GM19025 (cell line): Measurements from ENCODE around the gene SNAP91.
"Not testable (repeated sequence)": the region's sequence is repeated elsewhere in the genome, so short reads cannot be mapped to it uniquely, and the experiment has no call there.

Source experiments
- ATAC-seq: cut with Tn5 transposase; IDR thresholded peaks from one replicate; pipeline ENCODE4 v1.9.1; 2021; ENCODE audit warnings: mild to moderate bottlenecking, low read depth, moderate library complexity; ENCODE audit not compliant: unreplicated experiment

SNAP91 gene, protein sequence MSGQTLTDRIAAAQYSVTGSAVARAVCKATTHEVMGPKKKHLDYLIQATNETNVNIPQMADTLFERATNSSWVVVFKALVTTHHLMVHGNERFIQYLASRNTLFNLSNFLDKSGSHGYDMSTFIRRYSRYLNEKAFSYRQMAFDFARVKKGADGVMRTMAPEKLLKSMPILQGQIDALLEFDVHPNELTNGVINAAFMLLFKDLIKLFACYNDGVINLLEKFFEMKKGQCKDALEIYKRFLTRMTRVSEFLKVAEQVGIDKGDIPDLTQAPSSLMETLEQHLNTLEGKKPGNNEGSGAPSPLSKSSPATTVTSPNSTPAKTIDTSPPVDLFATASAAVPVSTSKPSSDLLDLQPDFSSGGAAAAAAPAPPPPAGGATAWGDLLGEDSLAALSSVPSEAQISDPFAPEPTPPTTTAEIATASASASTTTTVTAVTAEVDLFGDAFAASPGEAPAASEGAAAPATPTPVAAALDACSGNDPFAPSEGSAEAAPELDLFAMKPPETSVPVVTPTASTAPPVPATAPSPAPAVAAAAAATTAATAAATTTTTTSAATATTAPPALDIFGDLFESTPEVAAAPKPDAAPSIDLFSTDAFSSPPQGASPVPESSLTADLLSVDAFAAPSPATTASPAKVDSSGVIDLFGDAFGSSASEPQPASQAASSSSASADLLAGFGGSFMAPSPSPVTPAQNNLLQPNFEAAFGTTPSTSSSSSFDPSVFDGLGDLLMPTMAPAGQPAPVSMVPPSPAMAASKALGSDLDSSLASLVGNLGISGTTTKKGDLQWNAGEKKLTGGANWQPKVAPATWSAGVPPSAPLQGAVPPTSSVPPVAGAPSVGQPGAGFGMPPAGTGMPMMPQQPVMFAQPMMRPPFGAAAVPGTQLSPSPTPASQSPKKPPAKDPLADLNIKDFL

GRCh38 chr6:83708970-83709747 lies at the start of gene SNAP91:
Gene SNAP91 (minus strand): TSS chr6:83709101. CDS start chr6:83707927, 1,174 bp downstream.
- ATAC-seq, result no peak

- no peak for ATAC-seq
Observed at GRCh38 chr6:83758533-83758932, 49.6 kb upstream of the SNAP91 start.

- no peak for ATAC-seq
Observed at GRCh38 chr6:83757021-83757420, 48.1 kb upstream of the SNAP91 start.

DNA sequence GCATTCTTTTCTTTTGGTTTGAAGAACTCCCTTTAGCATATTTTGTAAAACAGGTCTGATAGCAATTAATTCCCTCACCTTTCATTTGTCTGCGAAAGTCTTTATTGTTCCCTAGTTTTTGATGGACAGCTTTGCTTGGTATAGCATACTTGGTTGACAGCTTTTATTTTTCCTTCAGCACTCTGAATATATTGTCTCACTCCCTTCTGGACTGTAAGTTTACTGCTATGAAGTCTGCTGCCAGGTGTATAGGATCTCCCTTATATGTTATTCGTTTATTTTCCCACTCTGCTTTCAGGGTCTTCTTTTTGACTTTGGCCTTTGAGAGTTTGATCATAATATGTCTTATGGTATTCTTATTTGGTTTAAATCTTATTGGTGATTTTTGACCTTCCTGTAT lies 47.7 kb upstream of the SNAP91 start:
- no peak for ATAC-seq

- not testable (repeated sequence) for ATAC-seq
Observed at GRCh38 chr6:83752375-83752774, 43.5 kb upstream of the SNAP91 start.

DNA sequence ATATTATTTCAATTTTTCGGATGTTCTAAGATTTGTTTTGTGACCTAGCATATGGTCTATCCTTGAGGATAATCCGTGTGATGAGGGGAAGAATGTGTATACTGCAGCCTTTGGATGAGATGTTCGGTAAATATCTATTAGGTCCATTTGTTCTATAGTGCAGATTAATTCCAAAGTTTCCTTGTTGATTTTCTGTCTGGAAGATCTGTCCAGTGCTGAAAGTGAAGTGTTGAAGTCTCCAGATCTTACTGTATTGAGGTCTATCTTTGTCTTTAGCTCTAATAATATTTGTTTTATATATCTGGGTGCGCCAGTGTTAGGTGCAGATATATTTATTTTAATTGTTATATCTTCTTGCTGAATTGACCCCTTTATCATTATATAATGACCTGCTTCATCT lies 32.2 kb upstream of the SNAP91 start:
- ATAC-seq, result no peak

GRCh38 chr6:83735461-83735860 lies 26.6 kb upstream of the SNAP91 start:
- ATAC-seq, result no peak

GRCh38 chr6:83729871-83730270 lies 21.0 kb upstream of the SNAP91 start:
- no peak for ATAC-seq

- no peak for ATAC-seq
Observed at GRCh38 chr6:83722876-83723275, 14.0 kb upstream of the SNAP91 start.

GRCh38 chr6:83717809-83718208 lies 8.9 kb upstream of the SNAP91 start:
- no peak for ATAC-seq

- no peak for ATAC-seq
Observed at GRCh38 chr6:83711958-83712357, 3.1 kb upstream of the SNAP91 start.

GRCh38 chr6:83709748-83710050 lies 798 bp upstream of the SNAP91 start:
- ATAC-seq, result no peak

- no peak for ATAC-seq
Observed at GRCh38 chr6:83708546-83708969, 343 bp downstream of the SNAP91 start.

- no peak for ATAC-seq
Observed at GRCh38 chr6:83707829-83708545, 914 bp downstream of the SNAP91 start.

- no peak for ATAC-seq
Observed at GRCh38 chr6:83702749-83703148, 6.2 kb downstream of the SNAP91 start.

DNA sequence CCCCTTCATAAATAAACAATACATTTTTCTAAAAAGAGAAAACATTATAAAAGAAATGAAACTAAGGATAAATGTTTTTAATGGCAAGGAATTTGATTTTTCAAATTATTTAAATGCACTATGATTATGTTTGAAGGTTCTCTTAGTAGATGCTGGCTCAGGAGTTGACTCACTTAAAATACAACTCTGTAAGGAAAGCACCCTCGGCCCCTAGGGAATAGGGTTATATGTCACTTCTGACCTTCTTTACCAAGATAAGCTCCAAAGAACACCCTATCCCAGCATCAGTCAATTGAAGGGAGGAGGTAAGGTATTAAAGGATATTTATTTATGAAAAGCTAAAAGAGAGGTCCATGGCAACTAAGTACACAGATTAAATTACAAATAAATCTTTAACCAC lies 6.8 kb downstream of the SNAP91 start:
- no peak for ATAC-seq

GRCh38 chr6:83696674-83697073 lies 12.2 kb downstream of the SNAP91 start:
- ATAC-seq, result no peak

DNA sequence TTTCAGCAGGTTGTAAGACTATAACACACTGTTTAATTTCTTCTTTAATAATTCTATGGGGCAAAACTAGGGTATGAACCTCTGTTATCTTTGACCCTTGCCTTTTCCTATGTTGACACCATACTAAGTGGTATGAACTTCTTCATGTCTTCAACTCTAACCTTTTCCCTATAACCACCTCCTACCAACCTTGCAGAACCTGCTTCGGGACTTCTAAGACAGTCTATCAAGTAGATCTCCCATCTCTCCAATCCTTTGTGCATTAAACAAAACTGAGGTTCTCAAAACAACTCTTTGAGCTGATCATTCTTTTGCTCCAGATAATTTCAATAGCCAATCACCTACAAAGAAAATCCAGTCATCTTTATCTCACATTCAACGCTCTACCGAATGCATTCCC lies 23.4 kb downstream of the SNAP91 start:
- no peak for ATAC-seq

DNA sequence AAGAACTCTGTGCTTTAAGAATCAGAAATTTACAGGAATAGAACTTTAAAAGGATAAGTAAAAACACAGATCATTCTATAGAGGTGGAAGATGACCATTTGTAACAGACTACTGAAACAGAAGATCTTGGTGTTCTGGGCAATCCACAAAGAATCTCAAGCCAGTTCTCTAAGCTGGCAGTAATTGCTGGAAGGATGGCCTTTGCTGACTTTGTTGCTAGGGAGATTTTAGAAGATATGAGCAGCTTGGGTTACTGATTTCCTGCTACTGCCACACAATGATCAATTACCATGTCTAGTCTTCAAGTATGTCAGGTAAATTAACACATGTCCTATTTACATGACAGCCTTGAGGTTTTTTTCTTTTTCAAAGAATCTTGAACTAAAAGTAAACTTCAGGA lies 31.1 kb downstream of the SNAP91 start:
- no peak for ATAC-seq

DNA sequence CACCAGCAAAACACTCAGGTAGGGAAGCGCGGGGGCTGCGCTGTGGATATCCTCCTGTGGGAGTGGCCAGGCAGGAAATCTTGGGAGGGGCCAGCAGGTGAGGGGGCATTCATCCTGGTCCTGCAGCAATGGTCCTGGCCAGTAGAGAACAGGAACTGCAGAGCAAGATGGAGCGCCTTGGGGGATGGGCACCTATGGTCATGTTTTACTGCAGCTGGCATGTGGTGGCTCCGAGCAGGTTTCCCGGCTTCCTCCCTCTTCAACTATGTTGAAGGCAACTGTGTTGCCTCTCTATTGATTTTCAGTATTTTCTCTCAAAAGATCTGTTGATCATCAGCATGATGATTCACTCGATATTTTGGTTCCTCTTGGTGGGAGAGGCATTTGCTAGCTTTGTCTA lies 70.9 kb downstream of the SNAP91 start:
- no peak for ATAC-seq
